GM19025 (cell line): Measurements from ENCODE around the gene ALOX5.
"Not testable (repeated sequence)": the region's sequence is repeated elsewhere in the genome, so short reads cannot be mapped to it uniquely, and the experiment has no call there.

Experiments used
- ATAC-seq: cut with Tn5 transposase; IDR thresholded peaks from one replicate; pipeline ENCODE4 v1.9.1; 2021; ENCODE audit warnings: mild to moderate bottlenecking, low read depth, moderate library complexity; ENCODE audit not compliant: unreplicated experiment

Gene ALOX5

DNA sequence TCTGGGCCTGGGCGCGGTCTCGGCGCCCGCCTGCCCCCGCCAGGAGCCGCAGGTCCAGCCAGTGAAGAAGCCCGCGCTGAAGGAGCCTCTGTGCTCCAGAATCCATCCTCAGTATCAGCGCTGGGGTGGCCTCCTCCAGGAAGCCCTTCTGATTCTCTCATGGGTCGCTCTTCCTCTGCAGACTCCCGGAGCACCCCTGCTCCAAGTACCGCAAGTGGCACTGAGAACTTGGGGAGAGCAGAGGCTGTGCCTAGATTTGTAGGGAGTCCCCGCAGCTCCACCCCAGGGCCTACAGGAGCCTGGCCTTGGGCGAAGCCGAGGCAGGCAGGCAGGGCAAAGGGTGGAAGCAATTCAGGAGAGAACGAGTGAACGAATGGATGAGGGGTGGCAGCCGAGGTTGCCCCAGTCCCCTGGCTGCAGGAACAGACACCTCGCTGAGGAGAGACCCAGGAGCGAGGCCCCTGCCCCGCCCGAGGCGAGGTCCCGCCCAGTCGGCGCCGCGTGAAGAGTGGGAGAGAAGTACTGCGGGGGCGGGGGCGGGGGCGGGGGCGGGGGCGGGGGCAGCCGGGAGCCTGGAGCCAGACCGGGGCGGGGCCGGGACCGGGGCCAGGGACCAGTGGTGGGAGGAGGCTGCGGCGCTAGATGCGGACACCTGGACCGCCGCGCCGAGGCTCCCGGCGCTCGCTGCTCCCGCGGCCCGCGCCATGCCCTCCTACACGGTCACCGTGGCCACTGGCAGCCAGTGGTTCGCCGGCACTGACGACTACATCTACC lies at the start of gene ALOX5:
ALOX5 (plus strand) TSS at position 641 of the 774 bp plus-strand sequence; CDS start at position 705, 64 bp downstream.
- peak; percentile 52 for ATAC-seq

DNA sequence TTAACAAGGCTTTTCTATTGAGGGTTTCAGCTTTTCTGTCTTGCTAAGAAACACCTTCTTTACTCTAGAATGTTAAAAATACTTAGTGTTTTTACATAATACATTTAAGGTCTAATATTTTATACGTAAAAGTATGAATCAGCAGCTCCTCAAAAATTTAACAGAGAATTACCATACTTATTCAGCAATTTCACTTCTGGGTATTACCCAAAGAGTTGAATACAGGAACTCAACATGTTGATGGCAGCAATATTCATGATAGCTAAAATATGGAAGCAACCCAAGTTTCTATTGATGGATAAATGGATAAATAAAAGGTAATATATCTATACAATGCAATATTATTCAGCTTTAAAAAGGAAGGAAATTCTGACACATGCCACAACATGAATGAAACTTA lies 48.9 kb upstream of the ALOX5 start:
- no peak for ATAC-seq

DNA sequence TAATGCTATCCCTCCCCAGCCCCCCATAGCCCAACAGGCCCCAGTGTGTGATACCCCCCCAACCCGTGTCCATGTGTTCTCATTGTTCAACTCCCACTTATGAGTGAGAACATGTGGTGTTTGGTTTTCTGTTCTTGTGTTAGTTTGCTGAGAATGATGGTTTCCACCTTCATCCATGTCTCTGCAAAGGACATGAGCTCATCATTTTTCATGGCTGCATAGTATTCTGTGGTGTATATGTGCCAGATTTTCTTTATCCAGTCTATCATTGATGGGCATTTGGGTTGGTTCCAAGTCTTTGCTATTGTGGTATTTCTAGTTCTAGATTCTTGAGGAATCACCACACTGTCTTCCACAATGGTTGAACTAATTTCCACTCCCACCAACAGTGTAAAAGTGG lies 47.2 kb upstream of the ALOX5 start:
- not testable (repeated sequence) for ATAC-seq

- ATAC-seq, result not testable (repeated sequence)
These were observed 42.2 kb upstream of the ALOX5 start for GRCh38 chr10:45331824-45332223.

DNA sequence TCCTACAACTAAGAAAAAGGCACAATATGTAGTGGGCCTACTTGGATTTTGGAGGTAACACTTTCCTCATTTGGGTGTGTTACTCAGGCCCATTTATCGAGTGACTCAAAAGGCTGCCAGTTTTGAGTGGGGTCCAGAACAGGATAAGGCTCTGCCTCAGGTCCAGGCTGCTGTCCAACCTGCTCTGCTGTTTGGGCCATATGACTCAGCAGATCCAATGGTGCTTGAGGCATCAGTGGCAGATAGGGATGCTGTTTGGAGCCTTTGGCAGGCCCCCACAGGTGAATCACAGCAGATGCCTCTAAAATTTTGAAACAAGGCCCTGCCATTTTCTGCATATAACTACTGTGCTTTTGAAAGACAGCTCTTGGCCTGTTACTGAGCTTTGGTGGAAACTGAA lies 34.1 kb upstream of the ALOX5 start:
- ATAC-seq, result no peak

DNA sequence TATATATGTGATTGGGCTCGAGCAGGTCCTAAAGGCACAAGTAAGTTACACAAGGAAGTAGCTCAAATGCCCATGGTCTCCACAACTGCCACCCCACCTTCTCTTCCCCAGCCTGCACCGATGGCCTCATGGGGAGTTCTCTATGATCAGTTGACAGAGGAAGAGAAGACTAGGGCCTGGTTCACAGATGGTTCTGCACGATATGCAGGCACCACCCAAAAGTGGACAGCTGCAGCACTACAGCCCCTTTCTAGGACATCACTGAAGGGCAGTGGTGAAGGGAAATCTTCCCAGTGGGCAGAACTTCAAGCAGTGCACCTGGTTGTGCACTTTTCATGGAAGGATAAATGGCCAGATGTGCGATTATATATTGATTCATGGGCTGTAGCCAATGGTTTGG lies 33.6 kb upstream of the ALOX5 start:
- ATAC-seq, result not testable (repeated sequence)

DNA sequence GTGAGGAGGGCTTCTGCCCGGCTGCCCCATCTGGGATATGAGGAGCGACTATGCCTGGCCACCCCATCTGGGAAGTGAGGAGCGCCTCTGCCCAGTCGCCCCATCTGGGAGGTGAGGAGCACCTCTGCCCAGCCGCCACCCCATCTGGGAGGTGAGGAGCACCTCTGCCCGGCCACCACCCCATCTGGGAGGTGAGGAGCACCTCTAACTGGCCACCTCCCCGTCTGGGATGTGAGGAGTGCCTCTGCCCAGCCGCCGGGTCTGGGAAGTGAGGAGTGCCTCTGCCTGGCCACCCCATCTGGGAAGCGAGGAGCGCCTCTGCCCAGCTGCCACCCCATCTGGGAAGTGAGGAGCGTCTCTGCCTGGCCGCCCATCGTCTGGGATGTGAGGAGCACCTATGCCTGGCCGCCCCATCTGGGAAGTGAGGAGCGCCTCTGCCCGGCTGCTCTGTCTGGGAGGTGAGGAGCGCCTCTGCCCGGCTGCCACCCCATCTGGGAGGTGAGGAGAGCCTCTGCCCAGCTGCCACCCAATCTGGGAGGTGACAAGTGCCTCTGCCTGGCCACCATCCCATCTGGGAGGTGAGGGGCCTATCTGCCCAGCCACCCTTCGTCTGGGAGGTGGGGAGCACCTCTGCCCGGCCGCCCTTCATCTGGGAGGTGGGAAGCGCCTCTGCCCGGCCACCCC lies 27.2 kb upstream of the ALOX5 start:
- not testable (repeated sequence) for ATAC-seq

GRCh38 chr10:45347464-45347863 lies 26.6 kb upstream of the ALOX5 start:
- ATAC-seq, result not testable (repeated sequence)

GRCh38 chr10:45348196-45348765 lies 25.7 kb upstream of the ALOX5 start:
- ATAC-seq, result not testable (repeated sequence)

DNA sequence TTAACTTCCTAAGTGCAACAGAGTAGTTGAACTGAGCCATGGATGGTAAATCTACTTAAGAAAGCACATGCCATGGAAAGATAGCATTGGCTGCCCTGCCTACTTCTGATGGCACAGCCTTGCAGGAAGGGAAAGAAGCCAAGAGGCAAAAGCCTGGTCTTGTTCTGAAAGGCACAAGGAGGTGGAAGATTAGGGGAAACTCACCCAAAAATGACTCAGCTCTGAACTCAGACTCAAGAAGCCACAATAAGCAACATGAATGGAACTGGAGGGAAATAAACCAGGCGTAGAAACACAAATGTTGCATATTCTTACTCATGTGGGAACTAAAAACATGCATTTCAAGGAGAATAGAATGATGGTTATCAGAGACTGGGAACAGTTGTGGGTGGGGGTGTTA lies 20.8 kb upstream of the ALOX5 start:
- peak; percentile 55 for ATAC-seq

DNA sequence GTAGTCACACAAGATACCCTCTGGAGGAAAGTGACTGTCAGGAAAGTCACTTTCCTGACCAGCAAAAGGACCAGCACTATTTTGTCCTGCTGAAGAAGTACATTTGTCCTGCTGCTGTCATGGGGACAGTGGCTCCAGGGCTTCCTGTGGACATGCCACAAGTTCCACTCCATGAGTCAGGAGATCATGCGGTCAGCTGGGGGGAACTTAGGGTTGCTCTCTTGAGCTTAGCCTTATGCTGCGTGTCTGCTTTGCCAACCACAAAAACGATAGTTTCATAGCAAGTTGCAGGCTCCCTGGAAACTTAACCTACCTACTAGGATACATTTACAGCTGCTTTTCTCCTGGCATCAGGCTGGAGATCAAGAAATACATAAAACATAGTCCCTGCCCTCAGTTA lies 19.8 kb upstream of the ALOX5 start:
- no peak for ATAC-seq

DNA sequence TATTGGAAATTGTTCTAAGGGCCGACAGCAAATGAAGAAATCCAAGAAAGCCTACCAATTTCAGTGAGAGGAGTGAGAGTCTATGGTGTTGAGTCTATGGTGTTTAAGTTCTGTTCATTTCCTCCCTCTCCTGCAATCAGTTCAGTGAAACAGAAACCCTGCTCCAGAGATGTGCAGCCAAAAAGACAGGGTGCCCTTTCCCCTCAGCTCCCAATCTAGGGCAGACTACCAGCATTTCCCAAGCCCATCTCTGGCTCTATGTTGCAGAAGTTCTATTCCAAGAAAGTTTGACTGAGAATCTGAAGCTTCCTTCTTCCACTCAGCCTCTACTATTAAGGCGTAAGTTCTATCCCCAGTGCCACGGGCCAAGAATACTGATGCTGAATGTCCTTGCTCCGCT lies 18.5 kb upstream of the ALOX5 start:
- no peak for ATAC-seq

- not testable (repeated sequence) for ATAC-seq
These were observed 15.1 kb upstream of the ALOX5 start for GRCh38 chr10:45358961-45359360.

GRCh38 chr10:45361983-45362799 lies 11.8 kb upstream of the ALOX5 start:
- not testable (repeated sequence) for ATAC-seq

DNA sequence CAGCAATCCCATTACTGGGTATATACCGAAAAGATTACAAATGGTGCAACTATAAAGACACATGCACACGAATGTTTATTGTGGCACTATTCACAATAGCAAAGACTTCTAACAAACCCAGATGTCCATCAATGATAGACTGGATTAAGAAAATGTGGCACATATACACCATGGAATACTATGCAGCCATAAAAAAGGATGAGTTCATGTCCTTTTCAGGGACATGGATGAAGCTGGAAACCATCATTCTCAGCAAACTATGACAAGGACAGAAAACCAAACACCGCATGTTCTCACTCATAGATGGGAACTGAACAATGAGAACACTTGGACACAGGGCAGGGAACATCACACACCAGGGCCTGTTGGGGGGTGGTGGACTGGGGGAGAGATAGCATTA lies 6.4 kb upstream of the ALOX5 start:
- ATAC-seq, result not testable (repeated sequence)

- ATAC-seq, result no peak
These were observed 5.8 kb upstream of the ALOX5 start for GRCh38 chr10:45368181-45368580.

DNA sequence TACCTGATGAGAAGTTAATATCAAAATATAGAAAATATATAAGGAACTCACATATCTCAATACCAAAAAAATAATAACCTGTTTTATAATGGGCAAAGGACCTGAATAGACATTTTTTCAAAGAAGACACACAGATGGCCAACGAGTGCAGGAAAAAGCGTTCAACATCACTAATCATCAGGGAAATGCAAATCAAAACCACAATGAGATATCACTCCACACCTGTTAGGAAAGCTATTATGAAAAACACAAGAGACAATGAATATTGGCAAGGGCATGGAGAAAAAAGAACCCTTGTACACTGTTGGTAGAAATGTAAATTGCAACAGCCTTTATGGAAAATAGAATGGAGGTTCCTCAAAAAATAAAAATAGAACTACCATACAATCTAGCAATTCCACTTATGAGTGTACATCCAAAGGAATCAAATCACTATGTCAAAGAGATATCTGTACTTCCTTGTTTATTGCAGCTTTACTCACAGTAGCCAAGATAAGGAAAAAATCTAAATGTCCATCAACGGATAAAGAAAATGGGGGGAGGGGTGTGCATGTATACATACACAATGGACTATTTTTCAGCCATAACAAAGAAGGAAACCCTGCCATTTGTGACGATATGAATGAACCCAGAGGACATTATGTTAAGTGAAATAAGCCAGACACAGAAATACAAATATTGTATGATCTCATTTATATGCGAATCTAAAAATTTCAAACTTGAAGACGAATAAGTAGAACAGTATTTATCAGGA lies 3.6 kb upstream of the ALOX5 start:
- ATAC-seq, result no peak

DNA sequence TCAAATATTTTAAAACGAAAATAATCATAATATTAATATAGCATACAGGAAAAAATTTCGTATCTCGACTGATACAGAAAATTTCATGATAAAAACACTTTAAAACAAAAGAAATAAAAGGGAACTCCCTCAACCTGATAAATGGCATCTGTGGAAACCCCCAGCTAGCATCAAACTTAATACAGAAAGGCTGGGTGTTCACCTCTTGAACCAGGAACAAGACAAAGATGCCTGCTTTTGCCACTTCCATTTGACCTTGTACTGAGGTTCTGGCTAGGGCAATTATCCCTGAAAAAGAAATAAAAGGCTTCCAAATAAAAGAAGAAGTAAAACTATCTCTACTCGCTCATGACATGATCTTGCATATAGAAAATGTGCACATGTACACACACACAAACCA lies 2.5 kb upstream of the ALOX5 start:
- ATAC-seq, result no peak

DNA sequence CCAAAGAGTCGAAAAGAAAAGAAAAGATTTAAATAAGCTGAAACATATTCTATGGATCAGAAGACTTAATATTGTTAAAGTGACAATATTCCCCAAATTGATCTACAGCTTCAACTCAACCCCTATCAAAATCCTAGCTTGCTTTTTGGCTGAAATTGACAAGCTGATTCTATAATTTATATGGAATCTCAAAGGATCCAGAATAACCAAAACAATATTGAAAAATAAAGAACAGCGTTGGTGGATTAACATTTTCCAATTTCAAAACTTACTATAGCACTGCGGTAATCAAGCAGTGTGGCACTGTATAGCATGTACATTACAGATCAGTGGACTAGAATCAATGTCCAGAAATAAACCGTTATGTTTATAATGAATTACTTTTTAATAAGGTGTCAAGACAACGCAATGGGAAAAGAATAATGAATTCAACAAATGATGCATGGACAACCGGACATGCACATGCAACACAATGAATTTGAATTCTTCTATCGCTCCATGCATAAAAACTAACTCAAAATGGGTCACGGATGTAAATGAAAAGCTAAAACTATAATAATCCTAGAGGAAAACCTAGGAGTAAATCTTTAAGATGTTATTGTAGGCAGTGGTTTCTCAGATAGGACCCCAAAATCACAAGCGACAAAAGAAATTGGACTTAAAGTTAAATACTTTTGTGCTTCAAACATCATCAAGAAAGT lies 1.6 kb upstream of the ALOX5 start:
- no peak for ATAC-seq
